Breast epithelium (tissue), 4 donors: ENCODE measurements around the gene USP20. TPM values are rescaled to one million over a fixed set of nuclear protein-coding genes. Genes with fewer than 3 reads are reported as not detected.

ENCODE experiments used
- DNase-seq, 2 donors: peaks; one replicate each; pipeline ENCODE4 v3.0.0-alpha.2; 2019; ENCODE audit warnings: low spot score in 2 of 2
- H3K27ac ChIP-seq, 2 donors: fragments of 200-600 bp; sonication (generic) in 1 of 2; one replicate each; pipeline ENCODE4 v1.5.1; 2016 to 2019; ENCODE audit warnings: mild to moderate bottlenecking in 1 of 2
- H3K27me3 ChIP-seq, 2 donors: fragments of 200-600 bp; sonication (generic) in 1 of 2; one replicate each; pipeline versions ENCODE4 v1.5.1 to v1.6.0; 2017 to 2019; ENCODE audit warnings: control low read depth in 1 of 2, mild to moderate bottlenecking in 1 of 2
- H3K36me3 ChIP-seq: fragments of 200-600 bp; one replicate; pipeline ENCODE4 v1.5.1; 2019
- H3K4me1 ChIP-seq, 2 donors: fragments of 200-600 bp; sonication (generic); one replicate each; pipeline ENCODE4 v1.5.1; 2016 to 2019; ENCODE audit warnings: control low read depth in 1 of 2
- H3K4me3 ChIP-seq, 3 donors: fragments of 200-600 bp; sonication (generic); 1 replicate in 2 of 3; 2 replicates in 1 of 3; pipeline ENCODE4 v1.5.1; 2016 to 2019; ENCODE audit warnings: mild to moderate bottlenecking in 3 of 3, moderate library complexity in 2 of 3
- H3K9me3 ChIP-seq, 2 donors: fragments of 200-600 bp; sonication (generic) in 1 of 2; one replicate each; pipeline ENCODE4 v1.5.1; 2016 to 2019; ENCODE audit warnings: control low read depth in 1 of 2
- CTCF ChIP-seq, 3 donors: fragments of 450-650 bp; IDR thresholded peaks; one replicate each; pipeline ENCODE4 v1.5.1; 2016 to 2017; ENCODE audit warnings: antibody characterized with exemption in 3 of 3, mild to moderate bottlenecking in 3 of 3, moderate library complexity in 3 of 3
- POLR2A ChIP-seq: fragments of 450-650 bp; IDR thresholded peaks from one replicate; pipeline ENCODE4 v1.6.1; 2016; ENCODE audit warnings: antibody characterized with exemption, mild to moderate bottlenecking, moderate library complexity
- POLR2AphosphoS5 ChIP-seq, 3 donors: sonication (generic); formaldehyde crosslinking; IDR thresholded peaks; one replicate each; pipeline ENCODE4 v1.6.1; 2017; ENCODE audit warnings: antibody characterized with exemption in 3 of 3
- intact Hi-C: fragments of 100-400 bp; cut with DNase I; formaldehyde crosslinking; loops from one replicate; pipeline ENCODE4 v1.15.1; 2023; ENCODE audit warnings: low total_unique reads
- total RNA-seq, 3 donors: library from RNA; depleted of rRNA; stranded (reverse); fragments of >200 nt; gene quantifications; one replicate each; pipeline ENCODE4 v1.1.0, GENCODE V29; 2016

Gene USP20
- total RNA-seq, 3 donors from 2014 or later = 15.0 to 30.9 (median 22.3) TPM

DNA sequence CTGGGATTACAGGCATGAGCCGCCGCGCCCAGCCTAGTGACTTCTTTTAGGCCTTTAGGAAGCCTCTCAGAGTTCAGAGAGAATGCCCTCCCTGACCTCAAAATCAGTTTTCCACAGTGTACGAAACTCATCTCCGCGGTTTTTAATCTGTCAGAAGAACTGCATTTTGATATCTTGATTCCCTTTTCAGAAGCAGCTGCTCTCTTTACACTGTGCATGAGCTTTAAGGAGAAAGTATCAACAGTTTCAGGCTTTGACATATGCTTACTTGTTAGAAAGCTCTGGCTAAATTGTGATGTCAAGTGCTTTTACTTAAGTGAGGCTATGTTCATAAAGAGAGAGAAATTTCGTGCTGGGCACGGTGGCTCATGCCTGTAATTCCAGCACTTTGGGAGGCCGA, 74.6 kb downstream of the USP20 start:
- Histone ChIP-seq H3K27ac (no peak overlapping the region), H3K4me3 (no peak overlapping the region)

DNA sequence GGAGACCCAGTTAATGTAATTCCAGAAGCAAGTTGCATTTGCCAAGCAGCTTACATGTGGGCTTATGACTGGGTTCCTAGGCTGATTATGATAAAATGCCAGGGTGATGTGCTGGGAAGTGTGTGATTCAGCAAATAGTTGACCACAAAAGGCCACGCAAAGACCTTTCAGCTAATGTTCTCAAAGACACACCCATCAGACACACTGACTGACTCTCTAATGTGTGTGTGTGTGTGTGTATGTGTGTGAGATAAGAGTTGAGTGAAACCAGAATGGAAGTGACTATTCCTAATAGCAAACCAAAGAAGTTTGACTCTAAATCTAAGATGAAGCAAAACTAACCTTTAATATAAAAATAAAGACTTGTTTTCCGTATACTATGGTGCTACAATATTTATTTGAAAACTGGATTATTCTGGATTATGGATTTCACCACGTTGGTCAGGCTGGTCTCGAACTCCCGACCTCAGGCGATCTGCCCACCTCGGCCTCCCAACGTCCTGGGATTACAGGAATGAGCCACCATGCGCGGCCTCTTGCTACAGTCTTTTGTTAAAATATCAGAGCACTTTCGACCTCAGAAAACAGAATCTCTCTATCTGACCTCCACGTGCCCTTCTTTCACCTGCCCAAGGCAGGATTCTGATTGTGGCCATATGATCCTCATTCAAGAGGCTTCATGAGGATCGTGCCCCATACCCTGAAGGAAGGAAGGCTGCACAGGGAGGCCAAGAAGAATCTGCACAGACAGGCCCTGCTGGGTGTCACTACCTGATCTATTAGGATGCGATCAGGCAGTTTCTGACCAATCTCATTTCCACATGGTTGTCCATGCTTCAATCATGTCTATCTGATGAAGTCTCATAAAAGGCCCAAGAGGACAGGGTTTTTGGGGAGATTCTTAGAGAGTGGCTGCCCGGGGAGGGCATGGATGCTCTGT, 75.6 kb downstream of the USP20 start:
- H3K27me3 ChIP-seq = no peaks in the 10 kb centered on the region
- H3K4me3 ChIP-seq = no peak overlapping the region
- no peak for DNase-seq
- H3K4me1 ChIP-seq = no peaks in the 10 kb centered on the region
- no peak overlapping the region for H3K27ac ChIP-seq
- no peaks in the 10 kb centered on the region for H3K36me3 ChIP-seq
- intact Hi-C loops = no loop called here
- H3K9me3 ChIP-seq = no peaks in the 10 kb centered on the region
- TF ChIP-seq CTCF (IDR thresholded peaks at IDR 0.05) (no peak), POLR2AphosphoS5 (IDR thresholded peaks at IDR 0.05) (no peak), POLR2A (no peak)

More for the DNA sequence above, 74.6 kb downstream of the USP20 start:
- intact Hi-C loops = no loop called here
- no peak for DNase-seq
- no peak for TF ChIP-seq CTCF (IDR thresholded peaks at IDR 0.05)
- TF ChIP-seq POLR2AphosphoS5 (IDR thresholded peaks at IDR 0.05) = no peak
- no peak for TF ChIP-seq POLR2A
- Histone ChIP-seq H3K36me3 (no peaks in the 10 kb centered on the region), H3K4me1 (no peaks in the 10 kb centered on the region), H3K27me3 (no peaks in the 10 kb centered on the region), H3K9me3 (no peaks in the 10 kb centered on the region)

DNA sequence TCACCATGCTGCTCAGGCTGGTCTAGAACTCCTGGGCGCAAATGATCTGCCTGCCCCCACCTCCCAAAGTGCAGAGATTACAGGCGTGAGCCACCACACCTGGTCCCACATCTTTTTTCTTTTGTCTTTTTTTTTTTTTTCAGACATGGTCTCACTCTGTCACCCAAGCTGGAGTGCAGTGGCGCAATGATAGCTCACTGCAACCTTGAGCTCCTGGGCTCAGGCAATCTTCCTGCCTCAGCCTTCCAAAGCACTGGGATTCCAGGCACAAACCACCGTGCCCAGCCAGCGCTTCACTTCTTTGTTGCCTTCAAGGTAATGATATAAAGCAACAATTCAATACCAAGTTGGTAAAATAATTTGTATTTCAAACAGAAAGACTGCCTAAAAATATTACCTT, 78.8 kb downstream of the USP20 start:
- DNase-seq = no peak
- Histone ChIP-seq H3K9me3 (no peaks in the 10 kb centered on the region), H3K4me3 (no peak overlapping the region), H3K27me3 (no peaks in the 10 kb centered on the region), H3K4me1 (no peaks in the 10 kb centered on the region), H3K36me3 (no peaks in the 10 kb centered on the region), H3K27ac (no peak overlapping the region)
- intact Hi-C loops = no loop called here
- TF ChIP-seq POLR2AphosphoS5 (IDR thresholded peaks at IDR 0.05) = no peak
- TF ChIP-seq POLR2A = no peak
- no peak for TF ChIP-seq CTCF (IDR thresholded peaks at IDR 0.05)

- Histone ChIP-seq H3K27me3 (no peaks in the 10 kb centered on the region), H3K27ac (no peak overlapping the region), H3K9me3 (no peaks in the 10 kb centered on the region), H3K4me1 (no peaks in the 10 kb centered on the region), H3K36me3 (peaks cover 5% of the 10 kb centered on the region), H3K4me3 (no peak overlapping the region)
- TF ChIP-seq POLR2A (no peak), POLR2AphosphoS5 (IDR thresholded peaks at IDR 0.05) (no peak), CTCF (IDR thresholded peaks at IDR 0.05) (no peak)
- DNase-seq = no peak
- intact Hi-C loops = no loop called here
Measured at GRCh38 chr9:129916707-129917106, 81.4 kb downstream of the USP20 start.

GRCh38 chr9:129918296-129918950, 83.2 kb downstream of the USP20 start:
- H3K9me3 ChIP-seq = no peaks in the 10 kb centered on the region
- TF ChIP-seq POLR2A (no peak), CTCF (IDR thresholded peaks at IDR 0.05) (no peak), POLR2AphosphoS5 (IDR thresholded peaks at IDR 0.05) (no peak)
- intact Hi-C loops = no loop called here
- H3K4me3 ChIP-seq = no peak overlapping the region
- H3K27ac ChIP-seq = no peak overlapping the region
- DNase-seq = no peak
- H3K27me3 ChIP-seq = no peaks in the 10 kb centered on the region
- no peaks in the 10 kb centered on the region for H3K4me1 ChIP-seq
- H3K36me3 ChIP-seq = peaks cover 5% of the 10 kb centered on the region
